ENCODE results near the gene STK16. TPM values are rescaled to one million over a fixed set of nuclear protein-coding genes. Genes with fewer than 3 reads are reported as not detected.

Gene STK16
- total RNA-seq, 1 experiment from 2014 or later, result 21.6 TPM

- H2AFZ ChIP-seq (ENCODE audit: low read length), result no peak overlapping the region
- H3K79me2 ChIP-seq (ENCODE audit: insufficient read depth, low read length), result no peaks in the 10 kb centered on the region
- H3K9ac ChIP-seq (ENCODE audit: extremely low read depth, insufficient read length, low read length), result no peak overlapping the region
- H3K9me3 ChIP-seq (ENCODE audit: control insufficient read depth, low read depth, low read length), result no peaks in the 10 kb centered on the region
- H3K27ac Mint-ChIP-seq, result no peak overlapping the region
- no peak overlapping the region for H3K23ac ChIP-seq (ENCODE audit: insufficient read length, low read depth, low read length)
- no peak overlapping the region for H3K56ac ChIP-seq (ENCODE audit: insufficient read length, low read depth, low read length)
- H4K20me1 ChIP-seq (ENCODE audit: control insufficient read depth, insufficient read depth, insufficient read length), result no peaks in the 10 kb centered on the region
- H3K4me2 ChIP-seq (ENCODE audit: insufficient read depth, insufficient read length, low read length), result no peak overlapping the region
- no peak overlapping the region for H3K4ac ChIP-seq (ENCODE audit: low read depth, low read length)
- peaks cover 34 to 41% of the 10 kb centered on the region in 2 experiments for H3K4me1 Mint-ChIP-seq
- no peak overlapping the region for H4K91ac ChIP-seq (ENCODE audit: insufficient read length, low read depth, low read length)
- no peak overlapping the region for H3K14ac ChIP-seq (ENCODE audit: insufficient read depth, low read length)
- no peak overlapping the region for H2AK5ac ChIP-seq (ENCODE audit: insufficient read length, low read length)
- no peaks in the 10 kb centered on the region; the same call in 1 of the 2 replicates for H3K4me1 ChIP-seq (ENCODE audit: insufficient read depth, low read length)
- no peak overlapping the region for H2BK20ac ChIP-seq (ENCODE audit: low read depth, low read length, poor library complexity, severe bottlenecking)
- no peak overlapping the region for H2BK15ac ChIP-seq (ENCODE audit: low read depth, low read length)
- no peak for DNase-seq
- H3K4me3 Mint-ChIP-seq, result no peak overlapping the region; a peak in 1 of 5 replicates
- H3K27me3 Mint-ChIP-seq (ENCODE audit: low read depth), result peaks cover 2% of the 10 kb centered on the region
- no peak overlapping the region for H2BK12ac ChIP-seq (ENCODE audit: insufficient read length, low read depth, low read length)
- no peaks in the 10 kb centered on the region for H3K27me3 ChIP-seq (ENCODE audit: insufficient read depth, low read length)
- H3T11ph ChIP-seq (ENCODE audit: low read length), result no peak overlapping the region
- H3K9me3 Mint-ChIP-seq, result no peaks in the 10 kb centered on the region
- no peak overlapping the region for H4K8ac ChIP-seq (replicated peaks; ENCODE audit: insufficient read length, low read depth, low read length)
- peaks cover 12% of the 10 kb centered on the region for H3K23me2 ChIP-seq (ENCODE audit: insufficient read length, low read depth, low read length, poor library complexity, severe bottlenecking)
- H3K18ac ChIP-seq (ENCODE audit: insufficient read length, low read depth, low read length), result no peak overlapping the region
- H2BK5ac ChIP-seq (ENCODE audit: insufficient read length, low read length), result no peak overlapping the region
- no peak overlapping the region for H2BK120ac ChIP-seq (ENCODE audit: low read depth, low read length, poor library complexity, severe bottlenecking)
- TF ChIP-seq CTCF (conservative IDR thresholded peaks at IDR 0.05), result no peak
- H4K5ac ChIP-seq (ENCODE audit: insufficient read length, low read depth, low read length), result no peak overlapping the region
- no peak overlapping the region for H3K27ac ChIP-seq (ENCODE audit: insufficient read length, low read depth, low read length)
- WGBS (ENCODE audit: extremely low coverage, insufficient read length, low lambda C conversion rate), result no CpG with 5 or more reads among the region's 8 CpGs
- no peaks in the 10 kb centered on the region for H3K79me1 ChIP-seq (ENCODE audit: insufficient read depth, low read depth, low read length, poor library complexity, severe bottlenecking)
- H3K36me3 Mint-ChIP-seq (ENCODE audit: insufficient read depth in 1 of 3, low read depth in 3 of 3), result peaks cover 4 to 34% (median 17%) of the 10 kb centered on the region in 3 experiments; a peak in 6 of 7 replicates
Measured at GRCh38 chr2:219281588-219281987, 36.3 kb downstream of the STK16 start.
